DND-41 (cell line): Measurements from ENCODE around the gene ELOVL6.

Experiments
- ATAC-seq: fragments of 200-7000 bp; cut with Tn5 transposase; 3 replicates; pipeline ENCODE4 v1.9.1; 2021; ENCODE audit warnings: low read depth; ENCODE audit not compliant: insufficient read depth
- DNase-seq: peaks from one replicate; pipeline ENCODE4 v3.0.0-alpha.2; 2020
- H2AFZ ChIP-seq: 2 replicates; pipeline ENCODE4 v1.6.0; 2012; ENCODE audit warnings: low read depth, low read length
- H3K27ac ChIP-seq: 2 replicates; pipeline ENCODE4 v1.5.1; 2012; ENCODE audit warnings: low read length, inconsistent platforms
- H3K27me3 ChIP-seq: fragments of 200-600 bp; sonication (generic); 2 replicates; pipeline ENCODE4 v1.6.0; 2012; ENCODE audit warnings: low read length, mild to moderate bottlenecking, inconsistent platforms; ENCODE audit not compliant: insufficient read depth, poor library complexity
- H3K36me3 ChIP-seq: 2 replicates; pipeline ENCODE4 v1.5.1; 2012; ENCODE audit warnings: low read length, inconsistent platforms; ENCODE audit not compliant: insufficient read depth
- H3K4me1 ChIP-seq: 2 replicates; pipeline ENCODE4 v1.5.1; 2012; ENCODE audit warnings: mild to moderate bottlenecking, low read length; ENCODE audit not compliant: insufficient read depth
- H3K4me2 ChIP-seq: 2 replicates; pipeline ENCODE4 v1.6.0; 2012; ENCODE audit warnings: mild to moderate bottlenecking, moderate library complexity, low read length, inconsistent platforms; ENCODE audit not compliant: insufficient read depth
- H3K4me3 ChIP-seq, 2 experiments: fragments of 200-600 bp in 1 of 2; shearing (Covaris generic) in 1 of 2; 2 replicates each; pipeline ENCODE4 v1.5.1; 2012 to 2016; ENCODE audit warnings: inconsistent platforms in 2 of 2, low read length in 2 of 2, mild to moderate bottlenecking in 2 of 2, low read depth in 1 of 2, moderate library complexity in 1 of 2
- H3K79me2 ChIP-seq: 2 replicates; pipeline ENCODE4 v1.6.0; 2012; ENCODE audit warnings: low read length, inconsistent platforms; ENCODE audit not compliant: insufficient read depth
- H3K9ac ChIP-seq: 2 replicates; pipeline ENCODE4 v1.6.0; 2012; ENCODE audit warnings: low read depth, mild to moderate bottlenecking, inconsistent platforms, low read length, moderate library complexity
- H3K9me3 ChIP-seq: 2 replicates; pipeline ENCODE4 v1.5.1; 2012; ENCODE audit warnings: low read length, moderate library complexity, mild to moderate bottlenecking, inconsistent platforms; ENCODE audit not compliant: insufficient read depth, severe bottlenecking
- H4K20me1 ChIP-seq: 2 replicates; pipeline ENCODE4 v1.6.0; 2012; ENCODE audit warnings: low read length; ENCODE audit not compliant: insufficient read depth
- CTCF ChIP-seq: IDR thresholded peaks from 2 replicates; pipeline ENCODE4 v1.5.1; 2012; ENCODE audit warnings: borderline replicate concordance, low read length, moderate library complexity, mild to moderate bottlenecking; ENCODE audit not compliant: poor library complexity, severe bottlenecking; ENCODE audit errors: extremely low read depth
- EZH2 ChIP-seq: IDR thresholded peaks from 3 replicates; pipeline ENCODE4 v1.6.1; 2012; ENCODE audit warnings: borderline replicate concordance, low read depth, mild to moderate bottlenecking, moderate library complexity, low read length, inconsistent platforms; ENCODE audit not compliant: severe bottlenecking

Gene ELOVL6

GRCh38 chr4:110019153-110019552, 179.3 kb downstream of the ELOVL6 start:
- no peaks in the 10 kb centered on the region for H3K9me3 ChIP-seq
- TF ChIP-seq CTCF (no peak), EZH2 (no peak)
- ATAC-seq (peak; percentile 55; the same call in 1 of the 3 replicates), DNase-seq (no peak)
- H3K4me2 ChIP-seq, result no peak overlapping the region
- no peaks in the 10 kb centered on the region for H4K20me1 ChIP-seq
- H3K9ac ChIP-seq, result no peak overlapping the region
- H3K4me3 ChIP-seq, result no peak overlapping the region
- H2AFZ ChIP-seq, result no peak overlapping the region
- no peaks in the 10 kb centered on the region for H3K79me2 ChIP-seq
- no peak overlapping the region for H3K27ac ChIP-seq
- no peaks in the 10 kb centered on the region for H3K36me3 ChIP-seq
- H3K4me1 ChIP-seq, result no peaks in the 10 kb centered on the region
- no peaks in the 10 kb centered on the region for H3K27me3 ChIP-seq

DNA sequence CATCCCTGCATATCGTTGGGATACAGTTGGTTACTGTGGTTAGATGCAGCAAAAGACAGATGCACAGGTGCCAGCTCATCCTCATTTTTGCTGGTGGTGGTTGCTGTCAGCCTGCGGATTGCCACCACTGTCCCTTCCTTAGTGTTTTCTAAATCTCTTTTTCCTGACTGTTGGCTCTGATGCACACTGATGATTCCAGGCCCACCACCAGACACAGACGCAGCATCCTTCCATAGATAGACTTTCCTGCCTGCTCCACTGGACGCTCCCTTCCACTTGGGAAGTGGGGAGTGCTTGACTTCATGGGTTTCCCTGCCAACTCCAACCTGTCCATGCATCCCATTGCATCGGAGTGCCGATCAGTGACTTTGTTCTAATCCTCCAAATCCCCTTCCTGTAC, 184.2 kb downstream of the ELOVL6 start:
- Histone ChIP-seq H4K20me1 (no peaks in the 10 kb centered on the region), H3K9me3 (no peaks in the 10 kb centered on the region), H3K9ac (no peak overlapping the region), H3K4me3 (no peak overlapping the region), H3K4me1 (no peaks in the 10 kb centered on the region), H3K27ac (no peak overlapping the region), H3K4me2 (no peak overlapping the region), H3K79me2 (no peaks in the 10 kb centered on the region), H3K27me3 (no peaks in the 10 kb centered on the region), H2AFZ (no peak overlapping the region), H3K36me3 (no peaks in the 10 kb centered on the region)
- ATAC-seq (no peak), DNase-seq (no peak)
- TF ChIP-seq CTCF (no peak), EZH2 (no peak)

DNA sequence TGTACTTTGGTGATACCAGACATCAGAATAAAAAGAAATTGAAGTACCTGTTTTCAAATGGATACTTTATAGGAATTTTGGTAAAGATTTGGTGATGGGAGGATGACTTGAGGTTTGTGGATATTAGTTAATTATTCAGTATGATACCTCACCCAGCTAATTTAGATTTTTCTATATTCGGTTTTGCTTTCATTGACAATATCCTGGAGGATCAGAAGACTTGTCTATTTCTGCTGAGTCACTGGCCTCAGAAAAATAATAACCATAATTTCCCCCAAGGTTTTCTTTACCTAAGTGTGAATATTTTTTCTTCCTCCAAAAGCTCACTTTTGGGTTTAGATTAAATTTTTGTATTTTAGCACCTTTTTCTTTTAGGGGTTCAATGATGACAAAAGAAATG, 185.5 kb downstream of the ELOVL6 start:
- H3K9me3 ChIP-seq, result no peaks in the 10 kb centered on the region
- no peaks in the 10 kb centered on the region for H3K36me3 ChIP-seq
- H3K79me2 ChIP-seq, result no peaks in the 10 kb centered on the region
- no peak overlapping the region for H3K4me2 ChIP-seq
- TF ChIP-seq EZH2 (no peak), CTCF (no peak)
- no peak overlapping the region for H3K9ac ChIP-seq
- no peak for ATAC-seq
- no peak overlapping the region for H3K4me3 ChIP-seq
- H3K27me3 ChIP-seq, result no peaks in the 10 kb centered on the region
- no peaks in the 10 kb centered on the region for H4K20me1 ChIP-seq
- H2AFZ ChIP-seq, result no peak overlapping the region
- DNase-seq, result no peak
- H3K27ac ChIP-seq, result no peak overlapping the region
- H3K4me1 ChIP-seq, result no peaks in the 10 kb centered on the region

GRCh38 chr4:110010797-110011196, 187.6 kb downstream of the ELOVL6 start:
- Histone ChIP-seq H3K4me2 (no peak overlapping the region), H3K9me3 (no peaks in the 10 kb centered on the region), H3K36me3 (no peaks in the 10 kb centered on the region), H3K79me2 (no peaks in the 10 kb centered on the region), H3K27ac (no peak overlapping the region), H3K4me3 (no peak overlapping the region), H3K27me3 (no peaks in the 10 kb centered on the region), H3K9ac (no peak overlapping the region), H4K20me1 (no peaks in the 10 kb centered on the region), H3K4me1 (peaks cover under 1% of the 10 kb centered on the region), H2AFZ (no peak overlapping the region)
- ATAC-seq, result 0 out of 3 replicates have a peak, but pooled peaks have one; percentile 56
- no peak for DNase-seq
- no peak for TF ChIP-seq CTCF
- no peak for TF ChIP-seq EZH2
